Measurements from ENCODE around the gene PSMG3. TPM values are rescaled to one million over a fixed set of nuclear protein-coding genes. Genes with fewer than 3 reads are reported as not detected.

PSMG3 gene
- total RNA-seq, 1 experiment from 2014 or later = 59.4 TPM

- no peak overlapping the region for H3K4me3 ChIP-seq (ENCODE audit: low read depth in 2 of 2, low read length in 2 of 2)
- BruUV-seq (replicated peaks) = no TSS peak
- no peaks in the 10 kb centered on the region for H3K36me3 ChIP-seq (ENCODE audit: control insufficient read depth, insufficient read depth, low read length)
- CTCF ChIA-PET = no interaction called here
- no peak for TF ChIP-seq CTCF (IDR thresholded peaks at IDR 0.05)
- no peak for TF ChIP-seq TCF7L2 (IDR thresholded peaks at IDR 0.05; ENCODE audit: low read depth, low read length)
- TF ChIP-seq REST (IDR thresholded peaks at IDR 0.05; ENCODE audit: insufficient read depth in 1 of 2, low read depth in 2 of 2, low read length in 1 of 2) = no peak
- TF ChIP-seq SIN3A (IDR thresholded peaks at IDR 0.05; ENCODE audit: borderline replicate concordance, insufficient read depth, low read depth, low read length) = no peak
- TF ChIP-seq POLR2AphosphoS5 (IDR thresholded peaks at IDR 0.05; ENCODE audit: low read depth, low read length) = no peak
- DNase-seq (ENCODE audit: low read depth, low spot score) (no peak), ATAC-seq (no peak)
- H3K27me3 ChIP-seq (ENCODE audit: control insufficient read depth, insufficient read depth, low read length) = no peaks in the 10 kb centered on the region
- POLR2A ChIA-PET = no interaction called here
- peaks cover 31% of the 10 kb centered on the region for H3K4me1 ChIP-seq (ENCODE audit: control insufficient read depth, insufficient read depth, low read length)
- intact Hi-C loops (cut with micrococcal nuclease; ENCODE audit: unreplicated experiment) (no loop called here), in situ Hi-C loops (cut with HindIII; ENCODE audit: low pct_unique_long_range_greater_than_20kb, low sequenced_read_pairs) (no loop called here)
- H3K27ac ChIP-seq (ENCODE audit: low read length) = no peak overlapping the region
- no peaks in the 10 kb centered on the region for H3K9me3 ChIP-seq (ENCODE audit: control insufficient read depth, insufficient read depth, low read depth, low read length)
Measured at GRCh38 chr7:1552200-1552599, 17.6 kb downstream of the PSMG3 start.

GRCh38 chr7:1550846-1551155 lies 19.0 kb downstream of the PSMG3 start:
- CTCF ChIA-PET = no interaction called here
- in situ Hi-C loops (cut with HindIII; ENCODE audit: low pct_unique_long_range_greater_than_20kb, low sequenced_read_pairs) = no loop called here
- no peaks in the 10 kb centered on the region for H3K9me3 ChIP-seq (ENCODE audit: control insufficient read depth, insufficient read depth, low read depth, low read length)
- H3K27me3 ChIP-seq (ENCODE audit: control insufficient read depth, insufficient read depth, low read length) = no peaks in the 10 kb centered on the region
- no peak overlapping the region for H3K27ac ChIP-seq (ENCODE audit: low read length)
- no peak for TF ChIP-seq SIN3A (IDR thresholded peaks at IDR 0.05; ENCODE audit: borderline replicate concordance, insufficient read depth, low read depth, low read length)
- no peak for TF ChIP-seq POLR2AphosphoS5 (IDR thresholded peaks at IDR 0.05; ENCODE audit: low read depth, low read length)
- TF ChIP-seq CTCF (IDR thresholded peaks at IDR 0.05) = no peak
- no peak for TF ChIP-seq TCF7L2 (IDR thresholded peaks at IDR 0.05; ENCODE audit: low read depth, low read length)
- TF ChIP-seq REST (IDR thresholded peaks at IDR 0.05; ENCODE audit: insufficient read depth in 1 of 2, low read depth in 2 of 2, low read length in 1 of 2) = no peak
- ATAC-seq = no peak
- H3K4me3 ChIP-seq (ENCODE audit: low read depth in 2 of 2, low read length in 2 of 2) = no peak overlapping the region
- H3K4me1 ChIP-seq (ENCODE audit: control insufficient read depth, insufficient read depth, low read length) = peaks cover 25% of the 10 kb centered on the region
- POLR2A ChIA-PET = no interaction called here
- no TSS peak for BruUV-seq (replicated peaks)
- H3K36me3 ChIP-seq (ENCODE audit: control insufficient read depth, insufficient read depth, low read length) = no peaks in the 10 kb centered on the region
- intact Hi-C loops (cut with micrococcal nuclease; ENCODE audit: unreplicated experiment) = no loop called here
- no peak for DNase-seq (ENCODE audit: low read depth, low spot score)

Measured in Panc1 (cell line).